ENCODE data around the gene TECTA. TPM values are rescaled to one million over a fixed set of nuclear protein-coding genes. Genes with fewer than 3 reads are reported as not detected.
"Not testable (repeated sequence)": the region's sequence is repeated elsewhere in the genome, so short reads cannot be mapped to it uniquely, and the experiment has no call there.

The TECTA gene
- total RNA-seq, 1 experiment from 2014 or later = 0.15 TPM

DNA sequence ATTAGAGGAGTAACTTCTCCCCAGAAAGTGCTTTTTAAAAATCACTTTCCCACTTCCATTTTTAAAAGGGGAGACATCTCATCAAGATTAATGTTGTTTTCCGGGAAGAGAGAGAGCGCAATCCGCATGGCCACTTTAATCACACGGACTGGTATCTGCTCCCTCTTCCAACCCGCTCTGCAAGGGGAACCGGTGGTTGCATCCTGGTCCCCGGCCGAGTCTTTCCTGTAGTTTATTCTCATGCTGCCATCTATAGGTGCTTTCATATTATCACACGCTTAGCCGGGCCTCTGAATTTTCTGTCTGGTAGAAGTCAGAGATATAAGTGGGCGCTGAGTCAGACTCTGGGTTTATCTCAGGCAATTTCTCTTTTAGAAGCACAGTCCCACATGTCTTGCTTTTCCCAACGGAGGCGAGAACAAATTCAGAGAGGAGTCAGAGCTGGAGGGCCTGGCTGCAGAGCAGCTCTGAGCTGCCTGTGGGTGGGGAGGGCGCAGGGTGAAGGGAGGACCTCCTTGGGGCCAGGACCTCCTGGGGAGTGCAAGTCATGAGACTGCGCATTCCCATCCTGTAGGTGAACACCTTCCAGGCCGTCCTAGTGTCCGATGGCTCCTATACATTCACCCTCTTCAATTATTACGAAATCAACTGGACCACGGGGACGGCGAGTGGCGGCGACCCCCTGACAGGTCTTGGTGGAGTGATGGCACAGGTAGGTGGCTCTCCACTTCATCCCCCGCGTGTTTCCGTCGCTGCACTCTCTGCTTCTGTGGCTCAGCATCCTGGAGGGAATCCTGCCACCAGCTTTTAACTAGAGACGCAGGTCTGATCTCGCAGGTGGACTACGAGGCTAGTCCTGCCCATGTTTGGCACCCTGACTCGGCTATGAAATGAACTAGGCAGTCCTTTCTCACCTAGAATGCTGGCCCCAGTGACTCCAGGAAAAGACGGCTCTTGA lies 11.7 kb downstream of the TECTA start:
- ChIA-PET CTCF (no interaction called here), POLR2A (no interaction called here)
- BruUV-seq (replicated peaks) = no TSS peak
- peak; percentile 86 for TF ChIP-seq CTCF (IDR thresholded peaks at IDR 0.05)
- no peak for TF ChIP-seq TCF7L2 (IDR thresholded peaks at IDR 0.05; ENCODE audit: low read depth, low read length)
- no peak for DNase-seq (ENCODE audit: low read depth, low spot score)
- H3K27ac ChIP-seq (ENCODE audit: low read length) = no peak overlapping the region
- ATAC-seq = peak; percentile 97
- in situ Hi-C loops (cut with HindIII; ENCODE audit: low pct_unique_long_range_greater_than_20kb, low sequenced_read_pairs) (no loop called here), intact Hi-C loops (cut with micrococcal nuclease; ENCODE audit: unreplicated experiment) (loop anchor here (5.0 to 10.0 kb wide), 3 partner anchors 82 to 598 kb away; partner anchors contain the start of gene GRIK4)
- H3K9me3 ChIP-seq (ENCODE audit: control insufficient read depth, insufficient read depth, low read depth, low read length) = no peaks in the 10 kb centered on the region
- no peak overlapping the region for H3K4me3 ChIP-seq (ENCODE audit: low read depth in 2 of 2, low read length in 2 of 2)
- H3K27me3 ChIP-seq (ENCODE audit: control insufficient read depth, insufficient read depth, low read length) = peaks cover 33% of the 10 kb centered on the region
- 0 out of 2 replicates have a peak, but pooled peaks cover 3% of the 10 kb centered on the region for H3K4me1 ChIP-seq (ENCODE audit: control insufficient read depth, insufficient read depth, low read length)
- H3K36me3 ChIP-seq (ENCODE audit: control insufficient read depth, insufficient read depth, low read length) = no peaks in the 10 kb centered on the region

DNA sequence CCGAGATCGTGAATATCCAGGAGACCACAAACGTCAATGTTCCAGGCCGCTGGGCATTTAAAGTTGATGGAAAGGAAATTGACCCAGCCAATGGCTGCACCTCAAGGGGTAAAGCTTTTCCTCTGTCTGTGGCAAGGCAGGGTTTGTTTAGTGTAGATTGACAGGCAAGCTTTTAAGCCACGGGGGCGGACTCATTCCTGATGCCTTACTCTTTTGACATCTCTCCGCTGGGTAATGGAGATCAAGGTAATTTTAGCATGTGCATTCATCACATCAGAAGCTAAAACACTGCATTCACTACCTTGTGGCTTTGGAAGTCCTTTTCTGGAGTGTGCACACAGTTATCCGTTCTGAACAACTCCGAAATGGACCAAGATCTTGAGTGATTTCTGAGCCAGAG lies 12.6 kb downstream of the TECTA start:
- no peaks in the 10 kb centered on the region for H3K9me3 ChIP-seq (ENCODE audit: control insufficient read depth, insufficient read depth, low read depth, low read length)
- no peak overlapping the region for H3K27ac ChIP-seq (ENCODE audit: low read length)
- TF ChIP-seq, protein P1, sequence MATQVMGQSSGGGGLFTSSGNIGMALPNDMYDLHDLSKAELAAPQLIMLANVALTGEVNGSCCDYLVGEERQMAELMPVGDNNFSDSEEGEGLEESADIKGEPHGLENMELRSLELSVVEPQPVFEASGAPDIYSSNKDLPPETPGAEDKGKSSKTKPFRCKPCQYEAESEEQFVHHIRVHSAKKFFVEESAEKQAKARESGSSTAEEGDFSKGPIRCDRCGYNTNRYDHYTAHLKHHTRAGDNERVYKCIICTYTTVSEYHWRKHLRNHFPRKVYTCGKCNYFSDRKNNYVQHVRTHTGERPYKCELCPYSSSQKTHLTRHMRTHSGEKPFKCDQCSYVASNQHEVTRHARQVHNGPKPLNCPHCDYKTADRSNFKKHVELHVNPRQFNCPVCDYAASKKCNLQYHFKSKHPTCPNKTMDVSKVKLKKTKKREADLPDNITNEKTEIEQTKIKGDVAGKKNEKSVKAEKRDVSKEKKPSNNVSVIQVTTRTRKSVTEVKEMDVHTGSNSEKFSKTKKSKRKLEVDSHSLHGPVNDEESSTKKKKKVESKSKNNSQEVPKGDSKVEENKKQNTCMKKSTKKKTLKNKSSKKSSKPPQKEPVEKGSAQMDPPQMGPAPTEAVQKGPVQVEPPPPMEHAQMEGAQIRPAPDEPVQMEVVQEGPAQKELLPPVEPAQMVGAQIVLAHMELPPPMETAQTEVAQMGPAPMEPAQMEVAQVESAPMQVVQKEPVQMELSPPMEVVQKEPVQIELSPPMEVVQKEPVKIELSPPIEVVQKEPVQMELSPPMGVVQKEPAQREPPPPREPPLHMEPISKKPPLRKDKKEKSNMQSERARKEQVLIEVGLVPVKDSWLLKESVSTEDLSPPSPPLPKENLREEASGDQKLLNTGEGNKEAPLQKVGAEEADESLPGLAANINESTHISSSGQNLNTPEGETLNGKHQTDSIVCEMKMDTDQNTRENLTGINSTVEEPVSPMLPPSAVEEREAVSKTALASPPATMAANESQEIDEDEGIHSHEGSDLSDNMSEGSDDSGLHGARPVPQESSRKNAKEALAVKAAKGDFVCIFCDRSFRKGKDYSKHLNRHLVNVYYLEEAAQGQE (IDR thresholded peaks at IDR 0.05; ENCODE audit: insufficient read depth in 1 of 2, low read depth in 2 of 2, low read length in 1 of 2) = no peak
- TF ChIP-seq TCF7L2 (IDR thresholded peaks at IDR 0.05; ENCODE audit: low read depth, low read length) (no peak), SIN3A (IDR thresholded peaks at IDR 0.05; ENCODE audit: borderline replicate concordance, insufficient read depth, low read depth, low read length) (no peak), CTCF (IDR thresholded peaks at IDR 0.05) (no peak), POLR2AphosphoS5 (IDR thresholded peaks at IDR 0.05; ENCODE audit: low read depth, low read length) (no peak)
- ATAC-seq = no peak
- no peaks in the 10 kb centered on the region for H3K36me3 ChIP-seq (ENCODE audit: control insufficient read depth, insufficient read depth, low read length)
- no peak overlapping the region for H3K4me3 ChIP-seq (ENCODE audit: low read depth in 2 of 2, low read length in 2 of 2)
- 0 out of 2 replicates have a peak, but pooled peaks cover 3% of the 10 kb centered on the region for H3K4me1 ChIP-seq (ENCODE audit: control insufficient read depth, insufficient read depth, low read length)
- no TSS peak for BruUV-seq (replicated peaks)
- intact Hi-C loops (cut with micrococcal nuclease; ENCODE audit: unreplicated experiment) = loop anchor here (5.0 to 10.0 kb wide), 3 partner anchors 81 to 599 kb away; partner anchors contain the start of gene GRIK4
- CTCF ChIA-PET = no interaction called here
- no peak for DNase-seq (ENCODE audit: low read depth, low spot score)
- POLR2A ChIA-PET = no interaction called here
- in situ Hi-C loops (cut with HindIII; ENCODE audit: low pct_unique_long_range_greater_than_20kb, low sequenced_read_pairs) = no loop called here
- peaks cover 39% of the 10 kb centered on the region for H3K27me3 ChIP-seq (ENCODE audit: control insufficient read depth, insufficient read depth, low read length)

- H3K9me3 ChIP-seq (ENCODE audit: control insufficient read depth, insufficient read depth, low read depth, low read length); CTCF ChIA-PET; BruUV-seq (replicated peaks); DNase-seq (ENCODE audit: low read depth, low spot score); ATAC-seq; H3K4me1 ChIP-seq (ENCODE audit: control insufficient read depth, insufficient read depth, low read length); H3K36me3 ChIP-seq (ENCODE audit: control insufficient read depth, insufficient read depth, low read length); H3K4me3 ChIP-seq (ENCODE audit: low read depth in 2 of 2, low read length in 2 of 2); H3K27ac ChIP-seq (ENCODE audit: low read length); POLR2A ChIA-PET; in situ Hi-C loops (cut with HindIII; ENCODE audit: low pct_unique_long_range_greater_than_20kb, low sequenced_read_pairs): not testable (repeated sequence)
- intact Hi-C loops (cut with micrococcal nuclease; ENCODE audit: unreplicated experiment) = loop anchor here (10.0 kb wide), 2 partner anchors 80 to 600 kb away; partner anchors contain the start of gene GRIK4
- peaks cover 48% of the 10 kb centered on the region for H3K27me3 ChIP-seq (ENCODE audit: control insufficient read depth, insufficient read depth, low read length)
Observed at GRCh38 chr11:121115024-121115423, 14.0 kb downstream of the TECTA start.
